Measurements from ENCODE around the gene CCL11.
A peak's percentile ranks its signal among the peaks of the same experiment; 100 is the strongest.

Gene CCL11

GRCh38 chr17:34291721-34292348, 6.3 kb downstream of the CCL11 start:
- H3K4me2 ChIP-seq (ENCODE audit: low read depth, low read length) = no peak overlapping the region
- H3K4me3 ChIP-seq (ENCODE audit: low read length) = no peak overlapping the region
- TF ChIP-seq CTCF (IDR thresholded peaks at IDR 0.05; ENCODE audit: low read length) (no peak), EZH2phosphoT487 (IDR thresholded peaks at IDR 0.05; ENCODE audit: low read length) (no peak), EZH2 (optimal IDR thresholded peaks at IDR 0.05; ENCODE audit: low read depth, low read length) (no peak)
- H3K4me1 ChIP-seq (ENCODE audit: low read length) = no peaks in the 10 kb centered on the region
- H3K27ac ChIP-seq (ENCODE audit: low read length) = no peak overlapping the region
- no peak overlapping the region for H2AFZ ChIP-seq (ENCODE audit: low read length)
- no peaks in the 10 kb centered on the region for H3K9me3 ChIP-seq (replicated peaks; ENCODE audit: insufficient read depth, low read length)
- no peaks in the 10 kb centered on the region for H3F3A ChIP-seq (ENCODE audit: insufficient read depth, low read length)
- no peaks in the 10 kb centered on the region for H4K20me1 ChIP-seq (ENCODE audit: insufficient read depth, low read length)
- no peak overlapping the region for H3K9ac ChIP-seq (ENCODE audit: low read length)
- H3K79me2 ChIP-seq (ENCODE audit: low read length) = no peaks in the 10 kb centered on the region
- H3K9me2 ChIP-seq (replicated peaks; ENCODE audit: insufficient read depth, low read length) = no peaks in the 10 kb centered on the region
- H3K27me3 ChIP-seq (replicated peaks; ENCODE audit: insufficient read depth, low read length) = no peaks in the 10 kb centered on the region
- no peaks in the 10 kb centered on the region for H3K36me3 ChIP-seq (replicated peaks; ENCODE audit: insufficient read depth, low read length)
- DNase-seq = no peak

- peaks cover 36% of the 10 kb centered on the region for H3K4me1 ChIP-seq (ENCODE audit: low read length)
- no peaks in the 10 kb centered on the region for H3K36me3 ChIP-seq (replicated peaks; ENCODE audit: insufficient read depth, low read length)
- H3K27ac ChIP-seq (ENCODE audit: low read length) = no peak overlapping the region
- no peaks in the 10 kb centered on the region for H3K27me3 ChIP-seq (replicated peaks; ENCODE audit: insufficient read depth, low read length)
- no peak overlapping the region for H3K4me2 ChIP-seq (ENCODE audit: low read depth, low read length)
- no peak overlapping the region for H3K9ac ChIP-seq (ENCODE audit: low read length)
- H3K4me3 ChIP-seq (ENCODE audit: low read length) = no peak overlapping the region
- no peaks in the 10 kb centered on the region for H3K9me2 ChIP-seq (replicated peaks; ENCODE audit: insufficient read depth, low read length)
- no peak overlapping the region for H2AFZ ChIP-seq (ENCODE audit: low read length)
- no peak for DNase-seq
- H4K20me1 ChIP-seq (ENCODE audit: insufficient read depth, low read length) = no peaks in the 10 kb centered on the region
- no peaks in the 10 kb centered on the region for H3K79me2 ChIP-seq (ENCODE audit: low read length)
- peaks cover 14% of the 10 kb centered on the region for H3F3A ChIP-seq (ENCODE audit: insufficient read depth, low read length)
- TF ChIP-seq EZH2phosphoT487 (IDR thresholded peaks at IDR 0.05; ENCODE audit: low read length) = no peak
- TF ChIP-seq EZH2 (optimal IDR thresholded peaks at IDR 0.05; ENCODE audit: low read depth, low read length) = no peak
- no peak for TF ChIP-seq CTCF (IDR thresholded peaks at IDR 0.05; ENCODE audit: low read length)
- no peaks in the 10 kb centered on the region for H3K9me3 ChIP-seq (replicated peaks; ENCODE audit: insufficient read depth, low read length)
These were observed 13.5 kb downstream of the CCL11 start for GRCh38 chr17:34299027-34299426.

GRCh38 chr17:34299956-34300577, 14.5 kb downstream of the CCL11 start:
- H3K79me2 ChIP-seq (ENCODE audit: low read length) = no peaks in the 10 kb centered on the region
- no peaks in the 10 kb centered on the region for H3K9me2 ChIP-seq (replicated peaks; ENCODE audit: insufficient read depth, low read length)
- H2AFZ ChIP-seq (ENCODE audit: low read length) = no peak overlapping the region
- H3K4me1 ChIP-seq (ENCODE audit: low read length) = peaks cover 36% of the 10 kb centered on the region
- H3K9me3 ChIP-seq (replicated peaks; ENCODE audit: insufficient read depth, low read length) = no peaks in the 10 kb centered on the region
- H3K27ac ChIP-seq (ENCODE audit: low read length) = peak overlapping the region; percentile 62; the same call in 1 of the 2 replicates
- no peaks in the 10 kb centered on the region for H4K20me1 ChIP-seq (ENCODE audit: insufficient read depth, low read length)
- H3K9ac ChIP-seq (ENCODE audit: low read length) = no peak overlapping the region
- DNase-seq = no peak
- H3K4me2 ChIP-seq (ENCODE audit: low read depth, low read length) = peak overlapping the region; percentile 20; the same call in 1 of the 2 replicates
- H3K4me3 ChIP-seq (ENCODE audit: low read length) = no peak overlapping the region
- no peaks in the 10 kb centered on the region for H3K27me3 ChIP-seq (replicated peaks; ENCODE audit: insufficient read depth, low read length)
- H3F3A ChIP-seq (ENCODE audit: insufficient read depth, low read length) = peaks cover 14% of the 10 kb centered on the region
- TF ChIP-seq CTCF (IDR thresholded peaks at IDR 0.05; ENCODE audit: low read length) (no peak), EZH2 (optimal IDR thresholded peaks at IDR 0.05; ENCODE audit: low read depth, low read length) (no peak), EZH2phosphoT487 (IDR thresholded peaks at IDR 0.05; ENCODE audit: low read length) (no peak)
- H3K36me3 ChIP-seq (replicated peaks; ENCODE audit: insufficient read depth, low read length) = no peaks in the 10 kb centered on the region

All from MM.1S (cell line).